GOT3 (cell line): ENCODE measurements around the gene TMA7.
"Not testable (repeated sequence)": the region's sequence is repeated elsewhere in the genome, so short reads cannot be mapped to it uniquely, and the experiment has no call there.

Source experiments
- DNase-seq: peaks from one replicate; lab custom pipeline; 2025; ENCODE audit warnings: mixed read lengths; lab: John Stamatoyannopoulos, UW

Gene TMA7

DNA sequence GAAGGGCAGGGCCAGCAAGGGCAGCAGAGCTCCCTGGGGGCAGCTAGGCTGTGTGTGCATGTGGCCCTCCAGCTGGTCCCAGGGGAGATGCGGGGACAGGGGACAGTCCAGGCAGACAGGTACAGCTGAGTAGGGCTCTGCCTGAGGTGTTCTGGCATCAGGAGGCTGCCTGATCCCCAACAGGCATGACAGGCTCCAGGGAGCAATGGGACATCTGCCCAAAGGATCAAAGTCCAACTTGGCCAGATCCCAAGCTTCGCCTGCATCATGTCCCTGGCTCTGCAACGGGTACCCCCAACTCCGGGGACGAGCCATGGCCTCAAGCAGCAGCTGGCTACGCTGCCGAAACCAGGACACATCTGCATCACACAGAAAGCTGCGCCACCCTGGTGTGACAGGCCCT, 28.3 kb downstream of the TMA7 start:
- no peak for DNase-seq

DNA sequence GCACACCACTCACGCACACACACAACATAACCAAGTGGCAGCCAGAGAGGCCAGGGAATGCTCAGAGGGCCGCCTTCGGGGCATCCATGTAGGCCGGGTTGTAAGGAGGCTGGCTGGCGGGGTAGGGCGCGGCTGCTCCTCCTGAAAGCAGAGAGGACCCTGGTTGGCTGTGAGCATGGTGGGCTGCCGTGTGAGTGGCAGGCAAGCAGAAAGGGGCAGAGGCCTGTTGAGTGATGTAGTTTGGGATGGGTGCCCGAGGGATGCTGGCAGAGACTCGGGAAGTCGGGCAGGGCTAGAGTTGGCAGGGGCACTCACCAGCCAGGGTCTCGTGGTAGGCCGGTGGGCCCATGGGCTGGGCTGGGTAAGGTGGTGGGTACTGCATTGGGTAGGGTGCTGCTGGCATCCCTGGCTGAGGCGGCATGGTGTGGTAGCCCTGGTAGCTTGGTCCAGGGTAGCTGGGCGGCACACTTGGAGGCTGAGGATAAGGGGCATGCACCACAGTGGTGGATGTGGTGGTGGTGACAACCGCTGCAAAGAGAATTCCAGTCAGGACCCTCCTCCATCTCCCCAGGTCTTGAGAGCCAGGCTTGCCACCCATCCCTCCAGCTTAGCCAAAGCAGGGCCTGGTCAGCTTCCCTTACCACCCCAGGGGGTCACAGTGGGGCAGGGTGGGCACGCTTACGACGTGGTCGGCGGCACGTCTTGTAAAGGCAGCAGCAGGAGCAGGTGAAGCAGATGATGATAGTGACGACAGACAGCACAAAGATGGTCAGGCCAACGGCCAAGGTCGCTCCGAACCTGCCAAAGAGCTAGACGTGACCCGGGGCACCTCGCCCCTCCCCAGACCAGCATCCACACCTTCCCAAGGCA, 29.2 kb downstream of the TMA7 start:
- DNase-seq, result no peak

DNA sequence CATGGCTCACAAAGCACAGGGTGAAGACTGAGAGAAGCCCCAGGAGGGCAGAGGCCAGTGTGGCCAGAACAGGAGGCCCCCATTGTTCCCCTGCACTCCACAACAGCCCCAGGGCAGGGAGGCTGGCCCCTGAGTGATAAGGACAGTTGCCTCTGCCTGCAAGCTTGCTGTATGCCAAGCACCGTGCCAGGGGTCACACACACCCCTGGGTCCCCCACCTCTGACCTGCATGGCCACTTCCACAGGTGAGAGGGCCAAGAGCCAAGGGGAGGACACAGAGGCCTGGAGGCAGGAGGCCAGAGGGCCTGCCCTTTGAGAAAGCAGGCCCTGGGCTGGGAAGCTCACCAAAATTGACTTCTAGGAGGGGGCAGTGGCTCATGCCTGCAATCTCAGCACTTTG, 30.2 kb downstream of the TMA7 start:
- DNase-seq, result no peak

- DNase-seq, result no peak
These were observed 32.5 kb downstream of the TMA7 start for GRCh38 chr3:48472673-48472922.

DNA sequence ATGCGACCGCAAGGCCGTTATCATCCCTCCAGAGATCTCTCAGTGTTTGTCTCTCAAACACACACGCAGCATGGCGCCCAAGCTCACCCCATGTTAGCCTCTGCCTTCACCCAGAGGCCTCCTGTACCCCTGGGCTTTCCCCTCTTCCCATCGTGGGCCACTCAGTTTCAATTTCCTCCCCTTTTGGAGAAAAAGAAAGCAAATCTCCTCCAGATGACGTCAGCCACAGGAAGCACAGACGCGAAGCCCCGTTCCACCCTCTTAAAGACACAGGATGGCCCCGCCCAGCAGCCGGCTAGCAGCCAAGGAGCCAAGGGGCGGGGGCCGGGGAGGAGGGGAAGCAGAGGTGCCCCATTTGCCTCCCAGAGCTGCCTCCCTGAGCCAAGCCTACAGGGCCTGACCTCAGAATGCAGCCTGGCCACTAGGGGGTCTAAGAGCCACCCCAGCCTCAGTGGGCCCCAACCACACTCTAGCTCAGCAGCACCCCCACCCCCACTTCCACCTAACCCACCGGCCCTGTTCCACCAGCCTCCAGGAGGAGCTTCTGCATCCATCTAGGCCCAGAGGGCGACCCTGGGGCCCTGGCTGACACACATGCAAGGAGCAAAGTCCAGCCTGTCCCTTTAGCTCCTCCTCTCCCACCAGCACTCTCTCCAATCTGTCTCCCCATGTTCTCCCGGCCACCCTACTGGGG, 33.0 kb downstream of the TMA7 start:
- peak; percentile 66 for DNase-seq

GRCh38 chr3:48473617-48473952, 33.5 kb downstream of the TMA7 start:
- DNase-seq, result no peak

- not testable (repeated sequence) for DNase-seq
These were observed 34.0 kb downstream of the TMA7 start for GRCh38 chr3:48474031-48474430.

DNA sequence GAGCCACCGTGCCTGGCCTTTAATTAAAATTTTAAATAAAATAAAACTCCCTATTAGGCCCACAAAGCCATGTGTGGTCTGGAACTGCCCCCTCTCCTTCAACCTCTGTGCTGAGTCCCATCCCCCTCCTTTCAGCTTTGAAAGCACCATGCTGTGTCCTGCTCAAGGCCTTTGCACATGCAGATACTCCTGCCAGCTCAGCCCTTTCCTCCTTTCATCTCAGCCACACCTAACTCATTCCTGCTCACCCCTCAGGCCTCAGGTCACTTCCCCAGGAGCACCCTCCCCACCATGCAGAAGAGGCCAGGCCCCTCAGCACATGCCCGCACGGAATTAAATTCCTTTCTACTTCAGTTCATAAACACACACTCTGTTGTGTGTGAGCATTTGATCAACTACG, 34.6 kb downstream of the TMA7 start:
- no peak for DNase-seq

- no peak for DNase-seq
These were observed 35.1 kb downstream of the TMA7 start for GRCh38 chr3:48475188-48475587.

DNA sequence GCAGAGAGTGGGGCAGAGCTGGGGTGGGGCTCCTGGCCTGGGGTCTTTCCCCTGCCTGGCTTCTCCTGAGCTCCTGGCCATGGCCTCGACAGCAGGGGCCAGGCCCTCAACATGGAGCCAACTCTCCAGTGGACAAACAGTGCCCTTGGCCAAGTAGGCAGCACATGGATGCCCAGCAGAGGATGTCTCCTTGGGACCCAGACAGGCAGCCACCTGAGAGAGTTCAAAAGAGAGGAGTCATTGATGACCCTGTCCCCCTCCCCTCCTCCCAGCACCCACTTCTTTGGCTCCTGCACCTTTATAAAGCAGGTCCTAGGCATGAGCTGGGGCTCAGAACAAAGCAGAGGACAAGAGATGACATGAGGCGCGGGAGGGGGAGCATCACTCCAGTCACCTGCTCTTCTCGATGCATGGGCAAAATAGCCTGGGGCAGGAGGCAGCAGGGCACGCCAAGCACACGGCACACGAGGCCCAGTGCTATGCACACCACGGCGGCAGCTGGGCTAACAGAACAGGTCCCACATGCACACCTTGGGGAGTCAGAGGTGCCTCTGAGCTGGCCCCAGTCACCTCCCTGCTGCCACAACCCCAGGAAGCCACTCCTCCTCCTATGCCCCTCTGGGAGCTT, 36.5 kb downstream of the TMA7 start:
- DNase-seq, result no peak

DNA sequence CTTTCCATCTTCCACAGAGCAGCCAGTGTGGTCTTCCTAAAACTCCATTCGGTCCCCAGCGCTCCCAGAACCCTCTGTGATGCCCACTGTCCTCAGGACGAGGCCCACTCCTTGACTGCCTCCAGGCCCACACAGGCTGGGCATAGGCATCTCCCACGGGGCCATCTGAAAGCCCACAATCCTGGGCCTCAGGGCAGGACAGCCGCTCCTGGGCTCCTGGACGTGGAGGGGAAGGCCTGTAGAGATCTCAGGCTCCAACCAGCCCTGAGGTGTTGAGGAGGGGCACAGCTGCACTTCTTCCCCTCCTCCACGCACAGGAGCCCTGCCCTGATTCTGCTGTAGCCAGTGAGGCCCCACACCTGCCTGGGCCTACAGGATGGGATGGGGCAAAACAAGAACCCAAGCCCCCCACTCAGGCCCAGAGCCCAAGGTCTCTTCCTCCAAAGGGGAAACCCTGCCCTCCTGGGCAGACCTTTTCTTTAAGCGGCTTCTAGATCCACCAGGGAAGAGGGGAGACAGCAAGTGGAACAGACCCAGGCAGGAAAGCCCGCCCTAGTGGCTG, 38.0 kb downstream of the TMA7 start:
- DNase-seq, result no peak

- no peak for DNase-seq
These were observed 38.8 kb downstream of the TMA7 start for GRCh38 chr3:48478626-48479555.

- not testable (repeated sequence) for DNase-seq
These were observed 40.8 kb downstream of the TMA7 start for GRCh38 chr3:48480891-48481290.

- not testable (repeated sequence) for DNase-seq
These were observed 42.8 kb downstream of the TMA7 start for GRCh38 chr3:48482822-48483221.

GRCh38 chr3:48486952-48487351, 46.9 kb downstream of the TMA7 start:
- no peak for DNase-seq

- DNase-seq, result no peak
These were observed 52.6 kb downstream of the TMA7 start for GRCh38 chr3:48492461-48493202.

DNA sequence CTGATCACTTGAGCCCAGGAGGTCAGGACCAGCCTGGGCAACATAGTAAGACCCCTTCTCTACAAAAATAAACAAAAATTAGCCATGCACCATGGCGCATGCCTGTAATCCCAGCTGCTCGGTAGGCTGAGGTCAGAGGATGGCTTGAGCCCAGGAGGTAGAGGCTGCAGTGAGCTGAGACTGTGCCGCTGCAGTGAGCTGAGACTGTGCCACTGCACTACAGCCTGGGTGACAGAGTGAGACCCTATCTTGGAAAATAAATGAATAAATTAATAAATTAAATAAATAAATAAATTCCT, 53.1 kb downstream of the TMA7 start:
- no peak for DNase-seq
